SH-SY5Y (cell line): ENCODE measurements around the gene CNTNAP4.

Source experiments
- GATA2 ChIP-seq: IDR thresholded peaks from 2 replicates; pipeline ENCODE4 v1.6.1; 2011; ENCODE audit warnings: mild to moderate bottlenecking, low read depth, low read length
- GATA3 ChIP-seq: IDR thresholded peaks from 2 replicates; pipeline ENCODE4 v1.6.1; 2011; ENCODE audit warnings: low read depth, mild to moderate bottlenecking, low read length, moderate library complexity

- no peak for TF ChIP-seq GATA2
- no peak for TF ChIP-seq GATA3
Measured at GRCh38 chr16:76571755-76572154, 294.6 kb downstream of the CNTNAP4 start.
